Sigmoid colon (tissue), 7 donors: Measurements from ENCODE around the gene OTOF. TPM values are rescaled to one million over a fixed set of nuclear protein-coding genes. Genes with fewer than 3 reads are reported as not detected.

ENCODE experiments used
- DNase-seq: peaks from one replicate; pipeline ENCODE4 v3.0.0-alpha.2; 2019
- H3K27ac ChIP-seq, 4 donors: fragments of 200-600 bp; sonication (generic); one replicate each; pipeline ENCODE4 v1.5.1; 2016 to 2019; ENCODE audit warnings: mild to moderate bottlenecking in 1 of 4
- H3K27me3 ChIP-seq, 3 donors: fragments of 200-600 bp; sonication (generic); one replicate each; pipeline ENCODE4 v1.5.1; 2019; ENCODE audit warnings: mild to moderate bottlenecking in 1 of 3
- H3K36me3 ChIP-seq, 4 donors: fragments of 200-600 bp; sonication (generic); one replicate each; pipeline ENCODE4 v1.5.1; 2016 to 2019
- H3K4me1 ChIP-seq, 4 donors: fragments of 200-600 bp; sonication (generic); one replicate each; pipeline ENCODE4 v1.5.1; 2017 to 2019
- H3K4me3 ChIP-seq, 4 donors: fragments of 200-600 bp; sonication (generic); one replicate each; pipeline ENCODE4 v1.5.1; 2017 to 2019; ENCODE audit warnings: mild to moderate bottlenecking in 2 of 4, moderate library complexity in 1 of 4
- H3K9me3 ChIP-seq, 4 donors: fragments of 200-600 bp in 3 of 4; sonication (generic) in 3 of 4; one replicate each; pipeline versions ENCODE4 v1.5.1 to v1.6.1; 2013 to 2019
- EP300 ChIP-seq, 4 donors: sonication (generic); formaldehyde crosslinking; IDR thresholded peaks; one replicate each; pipeline ENCODE4 v1.6.1; 2017; ENCODE audit warnings: antibody characterized with exemption in 4 of 4
- POLR2A ChIP-seq, 2 donors: fragments of 450-650 bp; IDR thresholded peaks; one replicate each; pipeline ENCODE4 v1.6.1; 2016; ENCODE audit warnings: antibody characterized with exemption in 2 of 2, mild to moderate bottlenecking in 2 of 2, moderate library complexity in 2 of 2
- POLR2AphosphoS5 ChIP-seq, 4 donors: sonication (generic); formaldehyde crosslinking; IDR thresholded peaks; one replicate each; pipeline ENCODE4 v1.6.1; 2017; ENCODE audit warnings: antibody characterized with exemption in 4 of 4
- WGBS, 2 donors: extraction: QIAGEN DNeasy Blood & Tissue Kit; methylation state at CpG; one replicate each; pipeline ENCODE4 v1.1.7; 2013; 5-methylcytosine and 5-hydroxymethylcytosine counted together
- intact Hi-C: fragments of 100-400 bp; cut with DNase I; formaldehyde crosslinking; loops from one replicate; pipeline ENCODE4 v1.15.1; 2023
- polyA plus RNA-seq, 3 donors: library from polyadenylated mRNA; stranded (reverse); fragments of 200-250 nt; gene quantifications; one replicate each; pipeline ENCODE4 v1.2.3, GENCODE V29; 2013
- total RNA-seq, 4 donors: library from RNA; depleted of rRNA; stranded (reverse); fragments of >200 nt; gene quantifications; one replicate each; pipeline ENCODE4 v1.1.0, GENCODE V29; 2016
- TF ChIP-seq, protein P1 (sequence below), 4 experiments: fragments of 450-650 bp in 3 of 4; fragments of 200-600 bp in 1 of 4; IDR thresholded peaks; one replicate each; pipeline ENCODE4 v1.5.1; 2016 to 2019; ENCODE audit warnings: antibody characterized with exemption in 4 of 4, mild to moderate bottlenecking in 3 of 4, moderate library complexity in 2 of 4
- donor health status: healthy with polysubstance abuse.
- donor health status: Bipolar disorder and iron deficiency.
- donor health status: healthy.

Gene OTOF
- total and polyA plus RNA-seq, 7 donors: 0.32 to 0.71 TPM; not detected in 5

DNA sequence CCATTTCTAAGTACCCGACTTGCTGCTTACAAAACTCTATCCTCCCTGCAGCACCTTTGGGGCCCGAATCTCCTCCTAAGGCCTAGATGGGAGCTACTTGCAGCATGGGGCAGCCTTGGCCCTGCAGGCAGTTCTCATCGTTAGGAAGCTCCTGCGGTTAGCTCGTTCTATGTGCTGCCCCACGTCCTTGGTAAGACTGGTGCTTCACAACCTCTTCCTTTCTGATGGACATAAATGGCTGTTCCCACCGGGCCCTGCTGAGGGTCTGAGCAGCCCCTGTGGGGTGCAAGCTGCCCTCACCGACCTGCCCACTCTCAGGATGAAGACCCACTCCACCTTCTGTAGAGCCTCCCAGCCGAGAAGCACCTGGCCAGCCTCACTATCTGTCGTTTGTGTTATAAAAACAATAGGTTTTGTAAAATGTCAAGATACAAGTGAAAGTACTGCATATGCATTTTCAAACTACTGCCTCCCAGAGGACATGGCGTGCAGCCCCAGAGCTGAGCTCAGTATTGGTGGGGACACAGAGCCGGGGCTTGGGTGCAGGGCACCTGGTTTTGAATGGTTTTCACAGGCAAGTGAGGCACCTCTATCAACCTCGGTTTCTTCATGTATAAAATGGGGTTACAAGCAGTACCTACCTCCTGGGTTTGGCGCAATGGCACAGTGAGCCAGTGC is 19.4 kb downstream of the OTOF start:
- no peak for TF ChIP-seq POLR2AphosphoS5 (IDR thresholded peaks at IDR 0.05)
- no peak for TF ChIP-seq POLR2A (IDR thresholded peaks at IDR 0.05)
- TF ChIP-seq, protein P1, sequence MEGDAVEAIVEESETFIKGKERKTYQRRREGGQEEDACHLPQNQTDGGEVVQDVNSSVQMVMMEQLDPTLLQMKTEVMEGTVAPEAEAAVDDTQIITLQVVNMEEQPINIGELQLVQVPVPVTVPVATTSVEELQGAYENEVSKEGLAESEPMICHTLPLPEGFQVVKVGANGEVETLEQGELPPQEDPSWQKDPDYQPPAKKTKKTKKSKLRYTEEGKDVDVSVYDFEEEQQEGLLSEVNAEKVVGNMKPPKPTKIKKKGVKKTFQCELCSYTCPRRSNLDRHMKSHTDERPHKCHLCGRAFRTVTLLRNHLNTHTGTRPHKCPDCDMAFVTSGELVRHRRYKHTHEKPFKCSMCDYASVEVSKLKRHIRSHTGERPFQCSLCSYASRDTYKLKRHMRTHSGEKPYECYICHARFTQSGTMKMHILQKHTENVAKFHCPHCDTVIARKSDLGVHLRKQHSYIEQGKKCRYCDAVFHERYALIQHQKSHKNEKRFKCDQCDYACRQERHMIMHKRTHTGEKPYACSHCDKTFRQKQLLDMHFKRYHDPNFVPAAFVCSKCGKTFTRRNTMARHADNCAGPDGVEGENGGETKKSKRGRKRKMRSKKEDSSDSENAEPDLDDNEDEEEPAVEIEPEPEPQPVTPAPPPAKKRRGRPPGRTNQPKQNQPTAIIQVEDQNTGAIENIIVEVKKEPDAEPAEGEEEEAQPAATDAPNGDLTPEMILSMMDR (IDR thresholded peaks at IDR 0.05): no peak
- TF ChIP-seq EP300 (IDR thresholded peaks at IDR 0.05): no peak
- 89 to 92% methylated on average over 14 of the region's 14 CpGs for WGBS, 2 donors
- H3K27ac ChIP-seq: no peak overlapping the region
- no peak overlapping the region for H3K4me3 ChIP-seq
- H3K9me3 ChIP-seq: no peaks in the 10 kb centered on the region
- H3K4me1 ChIP-seq: no peaks in the 10 kb centered on the region
- H3K27me3 ChIP-seq: no peaks in the 10 kb centered on the region
- peak; percentile 36 for DNase-seq
- H3K36me3 ChIP-seq: no peaks in the 10 kb centered on the region
- intact Hi-C loops: no loop called here

DNA sequence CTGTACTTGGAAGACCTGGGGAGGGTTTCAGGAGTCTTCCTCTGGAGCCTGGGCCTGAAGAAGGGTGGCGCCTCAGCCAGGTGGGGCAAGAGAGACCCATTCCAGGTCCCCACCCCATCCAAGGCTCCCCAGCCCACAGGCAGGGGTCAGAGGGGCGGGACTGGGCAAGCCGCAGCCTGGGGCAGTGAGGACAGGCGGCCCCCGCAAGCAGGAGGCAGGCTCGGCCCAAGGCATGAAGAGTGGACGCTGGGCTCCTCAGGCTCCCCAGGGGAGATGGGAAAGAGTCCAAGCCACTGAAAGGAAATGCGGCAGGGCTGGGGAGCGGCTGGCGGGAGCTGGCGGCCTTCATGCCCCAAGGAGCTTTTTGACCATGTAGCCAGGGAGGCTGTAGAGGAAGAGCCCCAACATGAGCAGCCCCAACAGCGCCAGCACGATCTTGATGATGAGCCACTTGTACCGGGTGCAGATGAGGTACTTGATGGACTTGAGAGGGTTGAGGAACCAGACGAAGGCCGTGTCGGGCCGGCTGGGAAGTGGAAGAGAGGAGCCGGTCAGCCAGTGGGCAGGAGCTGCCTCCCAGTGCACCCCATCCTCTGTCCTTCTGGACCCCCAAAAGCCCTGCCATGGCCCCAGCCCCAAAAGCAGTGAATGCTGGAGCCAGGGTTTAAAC is 20.1 kb downstream of the OTOF start:
- no peaks in the 10 kb centered on the region for H3K27me3 ChIP-seq
- H3K36me3 ChIP-seq: no peaks in the 10 kb centered on the region
- intact Hi-C loops: no loop called here
- H3K9me3 ChIP-seq: no peaks in the 10 kb centered on the region
- 92 to 95% methylated on average over 19 of the region's 19 CpGs for WGBS, 2 donors
- H3K4me1 ChIP-seq: no peaks in the 10 kb centered on the region
- H3K4me3 ChIP-seq: no peak overlapping the region
- TF ChIP-seq EP300 (IDR thresholded peaks at IDR 0.05) (no peak), POLR2AphosphoS5 (IDR thresholded peaks at IDR 0.05) (no peak), POLR2A (IDR thresholded peaks at IDR 0.05) (no peak)
- TF ChIP-seq, protein P1 (IDR thresholded peaks at IDR 0.05): no peak
- H3K27ac ChIP-seq: no peak overlapping the region
- DNase-seq: peak; percentile 50

DNA sequence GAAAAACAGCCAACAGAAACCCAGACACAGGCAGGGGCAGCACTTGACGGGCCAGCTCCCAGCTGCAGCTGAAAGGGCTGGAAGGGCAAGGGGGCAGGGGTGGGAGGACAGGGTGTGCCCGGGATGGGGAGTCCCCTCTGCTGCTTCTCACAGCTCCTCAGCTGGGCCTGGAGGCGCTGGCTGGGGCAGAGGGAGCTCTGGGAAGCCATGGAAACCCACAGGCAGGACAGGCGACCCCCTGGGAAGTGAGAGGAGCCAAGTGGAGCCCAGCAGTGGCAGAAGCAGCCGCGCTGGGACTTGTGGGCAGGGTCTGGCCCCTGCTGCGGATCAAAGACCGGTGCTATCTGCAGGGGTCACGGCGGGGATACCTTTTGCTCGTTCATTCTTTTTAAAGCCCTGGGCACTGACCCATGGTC is 20.7 kb downstream of the OTOF start:
- TF ChIP-seq EP300 (IDR thresholded peaks at IDR 0.05) (no peak), POLR2A (IDR thresholded peaks at IDR 0.05) (no peak), POLR2AphosphoS5 (IDR thresholded peaks at IDR 0.05) (no peak)
- TF ChIP-seq, protein P1 (IDR thresholded peaks at IDR 0.05): no peak
- Histone ChIP-seq H3K27ac (no peak overlapping the region), H3K36me3 (no peaks in the 10 kb centered on the region), H3K9me3 (no peaks in the 10 kb centered on the region), H3K27me3 (no peaks in the 10 kb centered on the region), H3K4me3 (no peak overlapping the region), H3K4me1 (no peaks in the 10 kb centered on the region)
- 82 to 84% methylated on average over 11 of the region's 11 CpGs for WGBS, 2 donors
- intact Hi-C loops: no loop called here
- peak; percentile 59 for DNase-seq

DNA sequence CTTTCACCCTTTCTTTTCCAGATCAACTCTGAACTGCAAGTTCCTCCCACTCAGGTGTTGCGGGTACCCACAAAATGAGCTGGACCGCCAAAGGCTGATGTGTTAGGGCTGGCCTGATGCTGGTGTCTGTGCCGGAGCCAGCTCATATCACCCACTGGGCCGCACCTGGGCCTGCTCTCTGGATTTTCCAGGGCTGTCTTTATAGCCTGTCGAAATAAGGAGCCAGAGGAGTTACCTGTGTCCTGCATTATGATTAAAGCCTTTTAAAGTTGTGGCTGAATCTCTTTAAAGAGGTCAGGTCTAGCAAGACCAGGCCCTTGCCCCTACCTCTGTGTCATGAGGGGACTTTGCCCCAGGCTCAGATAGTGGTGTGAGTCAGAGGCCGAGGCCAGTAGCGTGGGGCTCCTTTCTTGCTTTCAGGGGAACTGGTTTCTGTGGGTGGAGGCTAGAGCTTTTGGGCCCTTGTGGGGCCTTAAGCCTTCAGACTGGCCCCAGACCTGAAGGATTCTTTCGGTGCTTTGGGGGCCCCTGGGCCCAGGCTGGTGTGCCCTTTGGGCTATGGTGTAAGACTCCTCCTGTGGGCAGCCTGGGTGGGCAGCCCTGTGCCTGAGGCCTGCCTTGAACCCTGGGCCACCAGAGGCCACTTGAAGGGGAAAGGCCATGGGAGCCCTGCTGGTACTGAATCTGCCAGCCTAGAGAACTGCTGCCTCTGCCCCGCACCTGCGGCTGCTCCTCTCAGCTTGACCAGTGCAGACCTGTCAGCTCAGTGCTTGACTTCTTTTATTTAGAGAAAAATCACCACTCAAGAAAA is 21.3 kb downstream of the OTOF start:
- TF ChIP-seq POLR2AphosphoS5 (IDR thresholded peaks at IDR 0.05) (no peak), POLR2A (IDR thresholded peaks at IDR 0.05) (no peak), EP300 (IDR thresholded peaks at IDR 0.05) (no peak)
- TF ChIP-seq, protein P1 (IDR thresholded peaks at IDR 0.05): no peak
- Histone ChIP-seq H3K4me3 (no peak overlapping the region), H3K9me3 (no peaks in the 10 kb centered on the region), H3K36me3 (no peaks in the 10 kb centered on the region), H3K27ac (no peak overlapping the region), H3K4me1 (no peaks in the 10 kb centered on the region), H3K27me3 (no peaks in the 10 kb centered on the region)
- intact Hi-C loops: no loop called here
- 85 to 91% methylated on average over 10 of the region's 10 CpGs for WGBS, 2 donors
- peak; percentile 53 for DNase-seq
